ENCODE measurements around the gene FAM124A. TPM values are rescaled to one million over a fixed set of nuclear protein-coding genes. Genes with fewer than 3 reads are reported as not detected.

FAM124A gene
- total and polyA plus RNA-seq, 2 experiments from 2014 or later: 37.7 to 109 TPM

- TF ChIP-seq REST (IDR thresholded peaks at IDR 0.05; ENCODE audit: unreplicated experiment) (no peak), ETS1 (IDR thresholded peaks at IDR 0.05) (no peak), JUNB (IDR thresholded peaks at IDR 0.05; ENCODE audit: unreplicated experiment) (no peak), EZH2 (IDR thresholded peaks at IDR 0.05; ENCODE audit: low read depth, unreplicated experiment) (no peak), NANOG (IDR thresholded peaks at IDR 0.05; ENCODE audit: borderline replicate concordance) (no peak), ZNF331 (CRISPR knock-in tag; IDR thresholded peaks at IDR 0.05; ENCODE audit: low read depth) (no peak)
These were observed 61.2 kb downstream of the FAM124A start (continued) for GRCh38 chr13:51283371-51283770.

GRCh38 chr13:51284339-51284738 lies 62.1 kb downstream of the FAM124A start:
- H3K4me1 ChIP-seq (ENCODE audit: insufficient read depth): peaks cover 28% of the 10 kb centered on the region
- H2AFZ ChIP-seq: no peak overlapping the region
- peaks cover 12% of the 10 kb centered on the region for H3F3A ChIP-seq (replicated peaks; ENCODE audit: low read depth)
- no peaks in the 10 kb centered on the region for H3K9me2 ChIP-seq (ENCODE audit: insufficient read depth)
- H3K27ac ChIP-seq (ENCODE audit: low read depth): no peak overlapping the region
- H3K9me3 Mint-ChIP-seq: no peaks in the 10 kb centered on the region
- no peaks in the 10 kb centered on the region for H3K79me2 ChIP-seq (replicated peaks; ENCODE audit: insufficient read depth)
- ATAC-seq (peak; percentile 8; the same call in 1 of the 3 replicates), DNase-seq (ENCODE audit: low spot score) (no peak)
- H3K27me3 Mint-ChIP-seq (ENCODE audit: insufficient read depth, low read depth, poor library complexity): peaks cover 13% of the 10 kb centered on the region
- peaks cover 23% of the 10 kb centered on the region for H3K36me3 ChIP-seq (ENCODE audit: insufficient read depth)
- no peak overlapping the region for H3K4me3 Mint-ChIP-seq
- peak overlapping the region; percentile 33 for H3K27ac Mint-ChIP-seq
- TF ChIP-seq CTCF (conservative IDR thresholded peaks at IDR 0.05; ENCODE audit: low read depth in 2 of 2) (peak; percentile 30 to 54; a peak in 3 of 4 replicates), EZH2 (IDR thresholded peaks at IDR 0.05; ENCODE audit: low read depth, unreplicated experiment) (no peak)
- H3K4me1 Mint-ChIP-seq: peaks cover 48% of the 10 kb centered on the region
- peaks cover under 1% of the 10 kb centered on the region; the same call in 1 of the 2 replicates for H4K20me1 ChIP-seq (replicated peaks; ENCODE audit: insufficient read depth)
- peaks cover 35% of the 10 kb centered on the region for H3K36me3 Mint-ChIP-seq (ENCODE audit: low read depth)
- no peaks in the 10 kb centered on the region for H3K27me3 ChIP-seq (ENCODE audit: insufficient read depth)
- H3K4me2 ChIP-seq: no peak overlapping the region
- H3K4me3 ChIP-seq: no peak overlapping the region
